ENCODE results near the gene PDE10A.
"Not testable (repeated sequence)": the region's sequence is repeated elsewhere in the genome, so short reads cannot be mapped to it uniquely, and the experiment has no call there.

GRCh38 chr6:165554644-165555043 is 108.4 kb downstream of the PDE10A start:
- TF ChIP-seq, protein P1, sequence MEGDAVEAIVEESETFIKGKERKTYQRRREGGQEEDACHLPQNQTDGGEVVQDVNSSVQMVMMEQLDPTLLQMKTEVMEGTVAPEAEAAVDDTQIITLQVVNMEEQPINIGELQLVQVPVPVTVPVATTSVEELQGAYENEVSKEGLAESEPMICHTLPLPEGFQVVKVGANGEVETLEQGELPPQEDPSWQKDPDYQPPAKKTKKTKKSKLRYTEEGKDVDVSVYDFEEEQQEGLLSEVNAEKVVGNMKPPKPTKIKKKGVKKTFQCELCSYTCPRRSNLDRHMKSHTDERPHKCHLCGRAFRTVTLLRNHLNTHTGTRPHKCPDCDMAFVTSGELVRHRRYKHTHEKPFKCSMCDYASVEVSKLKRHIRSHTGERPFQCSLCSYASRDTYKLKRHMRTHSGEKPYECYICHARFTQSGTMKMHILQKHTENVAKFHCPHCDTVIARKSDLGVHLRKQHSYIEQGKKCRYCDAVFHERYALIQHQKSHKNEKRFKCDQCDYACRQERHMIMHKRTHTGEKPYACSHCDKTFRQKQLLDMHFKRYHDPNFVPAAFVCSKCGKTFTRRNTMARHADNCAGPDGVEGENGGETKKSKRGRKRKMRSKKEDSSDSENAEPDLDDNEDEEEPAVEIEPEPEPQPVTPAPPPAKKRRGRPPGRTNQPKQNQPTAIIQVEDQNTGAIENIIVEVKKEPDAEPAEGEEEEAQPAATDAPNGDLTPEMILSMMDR (IDR thresholded peaks at IDR 0.05): not testable (repeated sequence)
- TF ChIP-seq EP300 (IDR thresholded peaks at IDR 0.05); POLR2A (IDR thresholded peaks at IDR 0.05; ENCODE audit: low read depth); POLR2AphosphoS5 (IDR thresholded peaks at IDR 0.05): not testable (repeated sequence)

Data from esophagus muscularis mucosa (tissue), 4 donors.